RWPE1 (cell line): Measurements from ENCODE around the gene PSEN2.
A peak's percentile ranks its signal among the peaks of the same experiment; 100 is the strongest.

Experiments used
- CTCF ChIA-PET: fragments of 350-600 bp; sonication (Branson Sonifier 250); formaldehyde crosslinking; extraction: SDS; loops from one replicate; lab custom pipeline; 2021; lab: Yijun Ruan, JAX
- POLR2A ChIA-PET: fragments of 400-600 bp; formaldehyde crosslinking; extraction: SDS; loops from one replicate; lab custom pipeline; 2020; ENCODE audit warnings: antibody characterized with exemption; ENCODE audit not compliant: low non-redundant PET; lab: Yijun Ruan, JAX
- DNase-seq: peaks from one replicate; pipeline ENCODE4 v3.0.0; 2012; ENCODE audit warnings: low spot score
- H3K27ac ChIP-seq: fragments of 450-650 bp; 2 replicates; pipeline ENCODE4 v1.5.1; 2017
- CTCF ChIP-seq: fragments of 450-650 bp; conservative IDR thresholded peaks from 2 replicates; pipeline ENCODE4 v1.5.1; 2017; ENCODE audit warnings: low read depth, mild to moderate bottlenecking

PSEN2 gene

GRCh38 chr1:226863446-226863845 is 7.0 kb upstream of the PSEN2 start:
- TF ChIP-seq CTCF, result no peak
- DNase-seq, result no peak
- ChIA-PET POLR2A (no interaction called here), CTCF (interaction anchor here (0.6 to 0.7 kb wide), 2 partner anchors 18 to 376 kb away, joined by 3 to 4 read pairs; no protein-coding TSS in a partner anchor)
- no peak overlapping the region for H3K27ac ChIP-seq

DNA sequence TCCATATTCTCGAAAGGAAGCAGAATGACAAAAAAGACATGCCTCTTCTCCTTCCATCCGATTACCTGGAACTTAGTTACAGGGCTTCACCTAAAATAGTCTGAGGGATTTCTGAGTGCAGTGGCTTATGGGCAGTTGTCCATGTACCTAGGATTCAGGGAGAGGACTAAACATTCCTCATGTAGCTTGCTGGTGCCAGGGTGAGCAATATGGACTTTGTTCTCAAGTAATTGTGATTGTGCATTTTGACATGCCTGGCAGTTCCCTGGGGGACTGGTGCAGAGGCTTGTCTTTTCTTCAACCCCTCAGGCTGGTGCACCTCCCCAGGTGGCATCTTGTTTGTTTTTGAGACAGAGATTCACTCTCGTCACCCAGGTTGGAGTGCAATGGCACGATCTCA is 6.1 kb upstream of the PSEN2 start:
- TF ChIP-seq CTCF, result no peak
- ChIA-PET CTCF (interaction anchor here (0.7 to 1.4 kb wide), 2 partner anchors 230 to 377 kb away, joined by 3 to 4 read pairs; no protein-coding TSS in a partner anchor), POLR2A (no interaction called here)
- DNase-seq, result no peak
- no peak overlapping the region for H3K27ac ChIP-seq

GRCh38 chr1:226865590-226865989 is 4.8 kb upstream of the PSEN2 start:
- ChIA-PET CTCF (interaction anchor here (0.6 kb wide), 2 partner anchors 159 to 489 kb away, joined by 4 to 6 read pairs; no protein-coding TSS in a partner anchor), POLR2A (no interaction called here)
- no peak for TF ChIP-seq CTCF
- no peak for DNase-seq
- H3K27ac ChIP-seq, result no peak overlapping the region

DNA sequence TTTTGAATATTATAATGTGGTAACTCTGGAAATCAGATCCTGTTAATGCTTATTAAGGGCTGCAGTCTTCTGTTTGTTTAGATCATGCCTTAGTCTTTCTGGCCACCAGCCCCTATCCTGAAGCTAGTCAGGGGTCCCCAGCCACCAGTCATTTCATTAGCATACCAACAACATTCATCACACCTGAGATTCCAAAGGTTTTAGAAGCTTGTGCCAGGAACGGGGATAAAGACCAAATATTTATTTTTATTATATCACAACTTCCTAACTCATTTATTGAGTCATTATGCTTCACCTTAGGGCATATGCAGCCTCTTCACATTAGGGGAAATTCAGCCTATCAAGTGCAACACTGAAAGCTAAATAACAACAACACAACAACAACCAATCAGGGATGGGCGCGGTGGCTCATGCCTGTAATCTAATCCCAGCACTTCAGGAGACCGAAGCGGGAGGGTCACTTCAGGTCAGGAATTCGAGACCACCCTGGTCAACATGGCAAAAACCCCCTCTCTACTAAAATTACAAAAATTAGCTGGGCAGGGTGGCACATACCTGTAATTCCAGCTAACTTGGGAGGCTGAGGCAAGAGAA is 2.9 kb upstream of the PSEN2 start:
- CTCF ChIA-PET, result interaction anchor here (0.6 to 0.7 kb wide), 4 partner anchors 10 to 233 kb away, joined by 3 to 5 read pairs (median 4); no protein-coding TSS in a partner anchor
- no peak for DNase-seq
- POLR2A ChIA-PET, result no interaction called here
- no peak overlapping the region for H3K27ac ChIP-seq
- TF ChIP-seq CTCF, result no peak

- no peak for DNase-seq
- TF ChIP-seq CTCF, result no peak
- no peak overlapping the region for H3K27ac ChIP-seq
- ChIA-PET POLR2A (no interaction called here), CTCF (interaction anchor here (0.6 kb wide), 1 partner anchor 444 kb away, joined by 3 read pairs; no protein-coding TSS in a partner anchor)
These were observed 1.7 kb upstream of the PSEN2 start for GRCh38 chr1:226868726-226869125.

DNA sequence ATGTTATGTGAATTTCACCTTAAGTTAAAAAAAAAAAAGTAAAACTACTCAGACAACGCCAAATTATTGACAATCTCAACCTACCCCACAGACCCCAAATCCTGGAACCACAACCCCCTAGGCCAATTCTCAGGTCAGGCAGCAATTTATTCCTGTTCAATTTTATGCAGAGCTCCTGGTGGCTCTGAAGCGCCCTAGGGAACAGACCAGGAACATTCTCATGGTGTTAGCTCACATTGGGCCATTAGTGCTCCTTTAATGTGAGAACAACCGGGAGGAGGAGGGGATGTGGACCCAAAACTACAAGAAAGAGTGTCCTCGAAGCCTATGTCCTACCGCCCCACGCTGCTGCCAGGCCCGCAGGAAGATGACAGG is 403 bp upstream of the PSEN2 start:
- ChIA-PET CTCF (interaction anchor here (0.5 to 1.4 kb wide), 8 partner anchors 9 to 577 kb away, joined by 3 to 11 read pairs (median 3); no protein-coding TSS in a partner anchor), POLR2A (no interaction called here)
- TF ChIP-seq CTCF, result no peak
- DNase-seq, result peak; percentile 52
- peak overlapping the region; percentile 50; the same call in 1 of the 2 replicates for H3K27ac ChIP-seq
